NCI-H2196 (cell line): ENCODE results near the gene REG4.

Source experiments
- DNase-seq: peaks from one replicate; lab custom pipeline; 2025; ENCODE audit not compliant: unreplicated experiment; lab: John Stamatoyannopoulos, UW

REG4 gene

DNA sequence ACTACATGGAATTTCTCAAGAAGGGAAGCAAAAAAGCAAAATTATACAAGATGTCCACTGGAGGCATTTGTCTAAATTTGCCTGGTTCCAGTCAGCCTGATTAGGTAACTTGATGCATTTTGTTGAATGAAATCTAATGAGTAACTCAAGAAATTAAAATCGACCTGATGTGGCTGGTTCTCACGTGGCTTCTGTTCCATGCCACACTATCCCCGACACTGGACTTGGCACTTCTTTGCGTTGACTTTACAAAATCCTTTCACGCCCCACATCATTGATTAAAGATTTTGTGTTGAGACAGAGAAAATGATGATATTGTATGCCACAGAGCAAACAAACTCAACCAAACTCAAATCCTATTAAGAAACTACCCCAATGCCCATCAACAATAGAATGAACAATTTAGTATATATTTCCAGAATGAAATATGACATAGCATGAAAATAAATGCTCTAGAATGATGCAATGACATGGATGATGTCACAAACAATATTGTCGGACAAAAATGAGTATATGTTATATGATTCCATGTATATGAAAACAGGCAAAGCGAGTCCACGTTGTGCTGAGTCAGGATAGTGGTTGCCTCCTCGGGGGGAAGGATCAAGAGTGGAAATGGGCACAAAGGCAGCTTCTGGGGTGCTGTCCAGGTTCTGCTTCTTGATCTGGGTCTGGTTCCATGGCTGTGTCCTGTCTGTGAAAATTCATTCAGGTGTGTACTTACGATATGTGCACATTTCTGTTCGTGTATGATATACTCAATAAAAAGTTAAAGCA, 29.6 kb downstream of the REG4 start:
- DNase-seq, result no peak

- peak; percentile 38 for DNase-seq
Measured at GRCh38 chr1:119779869-119780356, 31.3 kb downstream of the REG4 start.

DNA sequence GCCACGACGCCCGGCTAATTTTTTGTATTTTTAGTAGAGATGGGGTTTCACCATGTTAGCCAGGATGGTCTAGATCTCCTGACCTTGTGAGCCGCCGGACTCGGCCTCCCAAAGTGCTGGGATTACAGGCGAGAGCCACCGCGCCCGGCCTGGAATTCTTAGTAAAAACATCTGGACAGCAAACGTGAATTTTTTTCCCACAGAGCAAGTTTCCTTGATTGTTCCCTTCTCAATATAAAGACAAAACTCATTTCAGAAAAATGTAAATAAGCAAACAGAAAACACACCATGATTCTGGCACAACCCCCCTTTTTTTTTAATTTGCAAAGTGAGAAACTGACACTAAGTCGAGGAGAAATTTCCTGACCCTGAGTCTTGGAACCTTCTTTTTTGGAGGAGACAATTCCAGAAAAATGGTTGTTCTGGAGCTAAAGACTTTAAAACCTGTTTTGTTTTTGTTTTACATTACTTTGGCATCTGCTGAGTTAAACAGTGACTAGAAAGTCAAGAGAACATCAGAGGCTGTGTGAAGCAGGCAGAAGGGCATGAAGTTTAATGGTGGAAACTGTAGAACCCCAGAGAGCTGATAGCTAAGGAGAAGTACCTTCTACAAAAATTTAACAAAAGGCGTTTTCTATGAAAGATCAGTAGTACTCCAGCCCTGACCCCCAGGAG, 32.2 kb downstream of the REG4 start:
- DNase-seq, result no peak

- DNase-seq, result no peak
Measured at GRCh38 chr1:119778359-119778758, 32.9 kb downstream of the REG4 start.

- DNase-seq, result no peak
Measured at GRCh38 chr1:119774746-119775490, 36.3 kb downstream of the REG4 start.

GRCh38 chr1:119773711-119774241, 37.5 kb downstream of the REG4 start:
- no peak for DNase-seq

DNA sequence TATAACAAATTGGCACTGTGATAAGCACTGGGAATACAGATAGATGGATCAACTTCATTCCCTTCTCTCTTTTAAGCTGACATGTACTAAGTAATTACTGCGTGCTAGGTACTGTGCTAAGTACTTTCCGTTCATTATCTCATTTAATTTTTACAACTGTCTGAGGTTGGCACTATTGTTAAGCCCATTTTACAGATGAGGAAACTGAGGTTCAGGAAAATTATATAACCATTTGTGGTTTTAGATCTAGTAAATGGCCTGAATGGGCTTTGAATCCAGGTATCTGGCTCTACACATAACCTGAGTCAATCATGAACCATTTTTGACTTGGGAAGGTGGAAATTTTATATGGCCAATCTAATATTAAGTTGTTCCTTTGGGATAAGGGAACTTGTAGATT, 39.0 kb downstream of the REG4 start:
- DNase-seq, result no peak

DNA sequence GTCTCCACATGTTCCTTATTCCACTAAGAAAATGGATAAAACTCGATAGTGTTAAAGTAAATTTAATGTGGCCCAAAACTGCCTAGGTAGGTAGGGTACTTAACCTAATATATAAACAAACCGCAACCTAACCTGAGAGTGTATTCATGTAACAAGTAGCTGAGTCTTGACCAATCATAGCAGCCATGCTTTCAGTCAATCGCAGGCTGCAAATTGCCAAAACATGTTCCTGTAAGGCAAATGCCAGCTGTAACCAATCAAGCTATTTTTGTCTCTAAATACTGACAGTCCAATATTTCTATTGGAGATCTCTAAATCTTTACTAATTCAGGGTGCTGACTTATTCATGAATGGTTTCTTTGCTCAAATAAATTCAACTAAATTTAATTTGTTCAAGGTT, 39.5 kb downstream of the REG4 start:
- DNase-seq, result no peak

- no peak for DNase-seq
Measured at GRCh38 chr1:119771016-119771415, 40.2 kb downstream of the REG4 start.

GRCh38 chr1:119768778-119769177, 42.5 kb downstream of the REG4 start, which contains the start of gene HMGCS2:
TSS of gene HMGCS2 (minus strand) at chr1:119768905. CDS start at chr1:119768844, 61 bp downstream.
- no peak for DNase-seq

DNA sequence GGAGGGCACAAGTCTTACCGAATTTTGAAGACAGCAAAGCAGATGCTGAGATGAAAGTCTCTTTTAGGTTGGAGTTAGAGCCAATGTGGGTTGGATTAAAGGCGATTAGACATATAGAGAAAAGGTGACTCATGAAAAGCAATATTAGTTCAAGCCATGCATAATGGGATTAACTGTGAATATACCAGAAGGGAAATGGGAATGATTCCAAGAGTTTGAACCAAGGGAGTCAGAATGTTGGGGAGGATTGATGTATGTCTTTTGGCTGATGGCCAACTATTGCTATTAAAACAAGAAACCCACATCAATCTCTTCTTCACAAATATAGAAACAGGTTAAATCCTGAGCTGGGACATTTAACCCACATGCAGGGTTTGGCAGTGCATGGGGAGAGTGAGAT, 43.8 kb downstream of the REG4 start:
- DNase-seq, result no peak

GRCh38 chr1:119766374-119766794, 44.9 kb downstream of the REG4 start:
- DNase-seq, result no peak

GRCh38 chr1:119764220-119764619, 47.0 kb downstream of the REG4 start:
- DNase-seq, result no peak

- DNase-seq, result no peak
Measured at GRCh38 chr1:119762953-119763352, 48.3 kb downstream of the REG4 start.

- DNase-seq, result no peak
Measured at GRCh38 chr1:119762409-119762808, 48.9 kb downstream of the REG4 start.

DNA sequence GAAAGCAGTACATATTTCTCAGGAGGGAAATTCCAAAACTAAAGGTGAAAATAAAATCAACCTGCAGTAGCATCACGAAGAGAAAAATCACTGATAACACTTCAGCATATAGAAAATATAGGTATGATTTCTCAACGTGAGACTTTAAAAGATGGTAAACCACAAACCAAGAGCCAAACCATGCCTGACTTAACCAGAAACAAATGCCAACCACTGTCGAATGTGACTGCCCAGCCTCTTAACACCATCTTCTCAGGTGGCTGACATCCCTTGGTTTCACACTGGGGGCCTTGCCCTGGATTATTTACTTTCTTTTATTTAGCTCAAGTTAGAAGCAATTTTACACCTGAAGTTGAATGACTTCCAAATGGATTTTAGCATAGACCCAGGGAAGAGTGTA, 52.7 kb downstream of the REG4 start:
- DNase-seq, result no peak

DNA sequence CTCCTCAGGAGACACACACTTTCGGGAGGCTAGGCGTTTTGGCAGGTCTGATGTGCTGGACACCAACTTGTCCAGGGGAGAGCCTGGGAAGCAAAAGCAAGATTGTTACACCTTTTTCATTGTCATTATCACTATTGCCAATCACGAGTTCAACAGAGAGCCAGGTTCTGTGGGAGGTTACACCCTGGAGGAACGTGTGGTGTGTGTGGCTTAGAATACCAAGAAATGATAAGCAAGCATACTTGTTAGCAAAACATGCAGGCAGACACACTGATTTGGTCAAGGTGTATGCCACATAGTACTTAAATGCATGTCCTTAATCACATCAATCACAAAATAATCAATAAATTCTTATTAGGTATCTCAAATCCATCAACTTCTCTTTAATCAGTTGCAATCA, 58.7 kb downstream of the REG4 start:
- no peak for DNase-seq

DNA sequence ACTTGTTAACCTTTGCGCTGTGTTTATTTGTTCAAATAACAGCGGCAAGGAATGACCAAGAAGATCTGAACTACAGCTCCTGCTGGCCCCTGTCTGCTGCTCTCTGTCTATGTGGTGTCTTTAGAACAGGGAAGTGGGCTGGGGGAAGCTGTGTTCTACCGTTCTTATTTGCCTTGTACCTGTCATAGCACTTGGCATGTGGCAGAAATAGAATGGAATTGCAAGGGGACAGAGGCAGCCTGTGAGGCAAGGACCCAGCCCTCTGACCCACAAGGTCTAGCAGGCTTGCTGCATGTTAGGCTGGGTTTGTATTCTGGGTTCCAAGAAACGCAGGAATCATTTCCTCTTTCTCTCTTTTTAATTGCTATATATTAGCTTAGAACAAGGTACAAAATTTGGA, 63.2 kb downstream of the REG4 start:
- DNase-seq, result no peak

- DNase-seq, result no peak
Measured at GRCh38 chr1:119747451-119747850, 63.8 kb downstream of the REG4 start.

GRCh38 chr1:119745034-119745433, 66.2 kb downstream of the REG4 start:
- DNase-seq, result no peak

DNA sequence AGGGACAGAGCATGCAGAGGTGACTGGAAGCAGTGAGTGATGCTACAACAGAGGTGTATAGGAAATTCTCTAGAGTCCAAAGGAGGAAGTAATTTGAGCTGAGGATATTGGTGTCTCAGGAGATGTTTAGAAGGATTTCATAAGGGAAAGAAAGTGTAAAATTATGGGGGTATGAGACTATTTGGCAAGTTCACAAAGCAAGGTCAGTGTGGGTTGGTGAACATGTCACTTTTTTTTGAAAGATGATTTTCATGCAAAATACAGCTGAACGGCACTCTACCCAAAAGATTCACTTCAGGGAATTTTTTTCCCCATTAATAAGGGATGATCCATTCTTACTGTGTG, 66.7 kb downstream of the REG4 start:
- DNase-seq, result no peak
